Measurements from ENCODE around the gene RSBN1L.

DNA sequence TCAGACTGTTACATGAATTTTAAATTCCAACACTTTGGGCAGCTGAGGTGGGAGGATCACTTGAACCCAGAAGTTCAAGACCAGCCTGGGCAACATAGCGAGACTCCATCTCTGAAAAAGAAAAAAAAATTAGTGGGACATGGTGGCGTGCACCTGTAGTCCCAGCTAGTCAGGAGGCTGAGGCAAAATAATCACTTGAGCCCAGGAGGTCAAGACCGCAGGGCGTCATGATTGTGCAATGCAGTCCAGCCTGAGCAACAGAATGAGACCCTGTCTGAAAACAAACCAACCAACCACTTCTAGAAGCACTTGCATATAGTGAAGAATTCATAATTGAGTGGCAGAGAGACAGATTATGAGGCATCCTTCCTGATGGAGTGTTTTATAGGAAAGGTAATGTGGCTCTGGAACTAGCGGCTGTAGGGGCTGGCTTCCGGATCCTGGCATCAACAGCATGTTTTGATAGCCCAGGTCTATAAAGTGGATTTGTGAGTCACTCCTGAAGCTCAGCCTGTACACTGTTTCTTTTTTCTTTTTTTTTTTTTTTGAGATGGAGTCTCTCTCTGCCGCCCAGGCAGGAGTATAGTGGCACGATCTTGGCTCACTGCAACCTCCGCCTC lies 40.3 kb upstream of the RSBN1L start:
- no peak for TF ChIP-seq POLR2AphosphoS5 (IDR thresholded peaks at IDR 0.05; ENCODE audit: low read depth, low read length)
- no peak for TF ChIP-seq CTCF (IDR thresholded peaks at IDR 0.05)
- no peak for TF ChIP-seq USF1 (IDR thresholded peaks at IDR 0.05; ENCODE audit: borderline replicate concordance, low read depth)
- no peak for TF ChIP-seq GABPA (IDR thresholded peaks at IDR 0.05; ENCODE audit: low read depth)
- no peak for TF ChIP-seq RAD21 (IDR thresholded peaks at IDR 0.05; ENCODE audit: low read length)
- TF ChIP-seq MAX (IDR thresholded peaks at IDR 0.05; ENCODE audit: low read depth), result no peak
- TF ChIP-seq YY1 (IDR thresholded peaks at IDR 0.05; ENCODE audit: low read depth), result no peak
- TF ChIP-seq TEAD4 (IDR thresholded peaks at IDR 0.05; ENCODE audit: borderline replicate concordance, insufficient read depth), result no peak
- TF ChIP-seq NRF1 (IDR thresholded peaks at IDR 0.05; ENCODE audit: low read depth, low read length), result no peak
- TF ChIP-seq, protein P1, sequence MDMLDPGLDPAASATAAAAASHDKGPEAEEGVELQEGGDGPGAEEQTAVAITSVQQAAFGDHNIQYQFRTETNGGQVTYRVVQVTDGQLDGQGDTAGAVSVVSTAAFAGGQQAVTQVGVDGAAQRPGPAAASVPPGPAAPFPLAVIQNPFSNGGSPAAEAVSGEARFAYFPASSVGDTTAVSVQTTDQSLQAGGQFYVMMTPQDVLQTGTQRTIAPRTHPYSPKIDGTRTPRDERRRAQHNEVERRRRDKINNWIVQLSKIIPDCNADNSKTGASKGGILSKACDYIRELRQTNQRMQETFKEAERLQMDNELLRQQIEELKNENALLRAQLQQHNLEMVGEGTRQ (IDR thresholded peaks at IDR 0.05; ENCODE audit: borderline replicate concordance, low read depth, low read length), result no peak
- TF ChIP-seq CHD2 (IDR thresholded peaks at IDR 0.05; ENCODE audit: low read length, partially characterized antibody), result no peak
- no peak for TF ChIP-seq PBX3 (IDR thresholded peaks at IDR 0.05)
- TF ChIP-seq RXRA (IDR thresholded peaks at IDR 0.05; ENCODE audit: borderline replicate concordance, low read depth), result no peak
